ENCODE results near the gene WDR36. TPM values are rescaled to one million over a fixed set of nuclear protein-coding genes. Genes with fewer than 3 reads are reported as not detected.

Gene WDR36
- total RNA-seq, 1 experiment from 2014 or later: 29.8 TPM

- DNase-seq (ENCODE audit: low spot score): no peak
Measured at GRCh38 chr5:111099058-111099778, 7.1 kb downstream of the WDR36 start.

GRCh38 chr5:111106320-111106948 lies 14.3 kb downstream of the WDR36 start:
- no peak for DNase-seq (ENCODE audit: low spot score)

- DNase-seq (ENCODE audit: low spot score): no peak
Measured at GRCh38 chr5:111107371-111107770, 15.2 kb downstream of the WDR36 start.

GRCh38 chr5:111111956-111112355 lies 19.8 kb downstream of the WDR36 start:
- no peak for DNase-seq (ENCODE audit: low spot score)

GRCh38 chr5:111113678-111114077 lies 21.5 kb downstream of the WDR36 start:
- DNase-seq (ENCODE audit: low spot score): no peak

GRCh38 chr5:111115229-111115628 lies 23.1 kb downstream of the WDR36 start:
- no peak for DNase-seq (ENCODE audit: low spot score)

- DNase-seq (ENCODE audit: low spot score): no peak
Measured at GRCh38 chr5:111116550-111116949, 24.4 kb downstream of the WDR36 start.

GRCh38 chr5:111117136-111117535 lies 25.0 kb downstream of the WDR36 start:
- DNase-seq (ENCODE audit: low spot score): no peak

- DNase-seq (ENCODE audit: low spot score): no peak
Measured at GRCh38 chr5:111119221-111119620, 27.1 kb downstream of the WDR36 start.

- no peak for DNase-seq (ENCODE audit: low spot score)
Measured at GRCh38 chr5:111119856-111120255, 27.7 kb downstream of the WDR36 start.

GRCh38 chr5:111120911-111121310 lies 28.8 kb downstream of the WDR36 start:
- DNase-seq (ENCODE audit: low spot score): no peak

- no peak for DNase-seq (ENCODE audit: low spot score)
Measured at GRCh38 chr5:111121926-111122325, 29.8 kb downstream of the WDR36 start.

- no peak for DNase-seq (ENCODE audit: low spot score)
Measured at GRCh38 chr5:111122398-111122797, 30.2 kb downstream of the WDR36 start.

- DNase-seq (ENCODE audit: low spot score): no peak
Measured at GRCh38 chr5:111124793-111125192, 32.6 kb downstream of the WDR36 start.

- DNase-seq (ENCODE audit: low spot score): no peak
Measured at GRCh38 chr5:111126896-111127295, 34.7 kb downstream of the WDR36 start.

- DNase-seq (ENCODE audit: low spot score): peak; percentile 7
Measured at GRCh38 chr5:111127453-111128195, 35.5 kb downstream of the WDR36 start.

- DNase-seq (ENCODE audit: low spot score): no peak
Measured at GRCh38 chr5:111129938-111130337, 37.8 kb downstream of the WDR36 start.

- DNase-seq (ENCODE audit: low spot score): no peak
Measured at GRCh38 chr5:111131356-111131755, 39.2 kb downstream of the WDR36 start.

GRCh38 chr5:111132076-111132475 lies 39.9 kb downstream of the WDR36 start:
- no peak for DNase-seq (ENCODE audit: low spot score)

- no peak for DNase-seq (ENCODE audit: low spot score)
Measured at GRCh38 chr5:111132731-111133435, 40.7 kb downstream of the WDR36 start.

GRCh38 chr5:111133436-111133751 lies 41.2 kb downstream of the WDR36 start:
- no peak for DNase-seq (ENCODE audit: low spot score)

- no peak for DNase-seq (ENCODE audit: low spot score)
Measured at GRCh38 chr5:111134087-111134486, 41.9 kb downstream of the WDR36 start.
